ENCODE results near the gene RALGAPA2. TPM values are rescaled to one million over a fixed set of nuclear protein-coding genes. Genes with fewer than 3 reads are reported as not detected.
"Not testable (repeated sequence)": the region's sequence is repeated elsewhere in the genome, so short reads cannot be mapped to it uniquely, and the experiment has no call there.

RALGAPA2 gene
- total RNA-seq, 4 donors from 2014 or later, result 20.1 to 27.7 (median 23.0) TPM

- Histone ChIP-seq H3K27me3 (peaks cover 0 to 58% (median 17%) of the 10 kb centered on the region in 4 donors), H3K36me3 (no peaks in the 10 kb centered on the region), H3K9me3 (no peaks in the 10 kb centered on the region), H3K4me3 (no peak overlapping the region), H3K4me1 (peaks cover 9 to 31% (median 22%) of the 10 kb centered on the region in 4 donors), H3K27ac (replicated peaks in 1 of 4) (no peak overlapping the region)
- no peak for DNase-seq (ENCODE audit: extremely low spot score)
- intact Hi-C loops (cut with DNase I), result loop anchor here (5.0 kb wide), 1 partner anchor 208 kb away; no protein-coding TSS in a partner anchor
- no peak for TF ChIP-seq POLR2A (IDR thresholded peaks at IDR 0.05; ENCODE audit: low read depth)
- TF ChIP-seq EP300 (IDR thresholded peaks at IDR 0.05), result no peak
- TF ChIP-seq, protein P1, sequence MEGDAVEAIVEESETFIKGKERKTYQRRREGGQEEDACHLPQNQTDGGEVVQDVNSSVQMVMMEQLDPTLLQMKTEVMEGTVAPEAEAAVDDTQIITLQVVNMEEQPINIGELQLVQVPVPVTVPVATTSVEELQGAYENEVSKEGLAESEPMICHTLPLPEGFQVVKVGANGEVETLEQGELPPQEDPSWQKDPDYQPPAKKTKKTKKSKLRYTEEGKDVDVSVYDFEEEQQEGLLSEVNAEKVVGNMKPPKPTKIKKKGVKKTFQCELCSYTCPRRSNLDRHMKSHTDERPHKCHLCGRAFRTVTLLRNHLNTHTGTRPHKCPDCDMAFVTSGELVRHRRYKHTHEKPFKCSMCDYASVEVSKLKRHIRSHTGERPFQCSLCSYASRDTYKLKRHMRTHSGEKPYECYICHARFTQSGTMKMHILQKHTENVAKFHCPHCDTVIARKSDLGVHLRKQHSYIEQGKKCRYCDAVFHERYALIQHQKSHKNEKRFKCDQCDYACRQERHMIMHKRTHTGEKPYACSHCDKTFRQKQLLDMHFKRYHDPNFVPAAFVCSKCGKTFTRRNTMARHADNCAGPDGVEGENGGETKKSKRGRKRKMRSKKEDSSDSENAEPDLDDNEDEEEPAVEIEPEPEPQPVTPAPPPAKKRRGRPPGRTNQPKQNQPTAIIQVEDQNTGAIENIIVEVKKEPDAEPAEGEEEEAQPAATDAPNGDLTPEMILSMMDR (IDR thresholded peaks at IDR 0.05), result no peak
- no peak for TF ChIP-seq POLR2AphosphoS5 (IDR thresholded peaks at IDR 0.05)
- WGBS, result 75% methylated on average over 6 of the region's 6 CpGs
Observed at GRCh38 chr20:20359628-20360027, 352.8 kb downstream of the RALGAPA2 start.

GRCh38 chr20:20358801-20359200, 353.6 kb downstream of the RALGAPA2 start:
- peaks cover under 1 to 23% (median 14%) of the 10 kb centered on the region in 4 donors for H3K4me1 ChIP-seq
- no peak overlapping the region for H3K27ac ChIP-seq (replicated peaks in 1 of 4)
- DNase-seq (ENCODE audit: extremely low spot score), result no peak
- intact Hi-C loops (cut with DNase I), result no loop called here
- no peak for TF ChIP-seq EP300 (IDR thresholded peaks at IDR 0.05)
- no peak for TF ChIP-seq POLR2AphosphoS5 (IDR thresholded peaks at IDR 0.05)
- no peak overlapping the region for H3K4me3 ChIP-seq
- H3K9me3 ChIP-seq, result no peaks in the 10 kb centered on the region
- peaks cover 0 to 52% (median 9%) of the 10 kb centered on the region in 4 donors for H3K27me3 ChIP-seq
- H3K36me3 ChIP-seq, result no peaks in the 10 kb centered on the region

- H3K36me3 ChIP-seq; H3K27ac ChIP-seq (replicated peaks in 1 of 4); H3K4me1 ChIP-seq; DNase-seq (ENCODE audit: extremely low spot score); H3K9me3 ChIP-seq; intact Hi-C loops (cut with DNase I); H3K4me3 ChIP-seq: not testable (repeated sequence)
- peaks cover 0 to 29% (median 0%) of the 10 kb centered on the region in 4 donors for H3K27me3 ChIP-seq
Observed at GRCh38 chr20:20355503-20355902, 356.9 kb downstream of the RALGAPA2 start.

DNA sequence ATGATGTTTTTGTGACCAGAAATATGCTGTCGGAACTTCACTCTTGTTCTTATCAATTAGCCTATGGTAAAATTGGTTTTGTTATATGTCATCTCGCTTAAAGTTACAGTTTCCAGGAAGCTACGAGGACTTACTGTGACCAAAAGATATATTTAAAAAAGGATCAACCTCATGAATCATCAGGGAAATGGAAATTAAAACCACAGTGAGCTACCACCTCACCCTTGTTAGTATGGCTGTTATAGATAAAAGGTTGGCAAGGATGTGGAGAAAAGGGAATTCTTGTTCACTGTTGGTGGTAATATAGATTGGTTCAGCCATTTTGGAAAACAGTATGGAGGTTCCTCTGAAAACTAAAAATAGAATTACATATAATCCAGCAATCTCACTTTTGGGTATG, 358.9 kb downstream of the RALGAPA2 start:
- peaks cover 0 to 22% (median 0%) of the 10 kb centered on the region in 4 donors for H3K27me3 ChIP-seq
- no peak for TF ChIP-seq EP300 (IDR thresholded peaks at IDR 0.05)
- TF ChIP-seq, protein P1 (IDR thresholded peaks at IDR 0.05), result no peak
- no peak for TF ChIP-seq POLR2AphosphoS5 (IDR thresholded peaks at IDR 0.05)
- no peak for TF ChIP-seq POLR2A (IDR thresholded peaks at IDR 0.05; ENCODE audit: low read depth)
- peaks cover 0 to 4% (median 0%) of the 10 kb centered on the region in 4 donors for H3K9me3 ChIP-seq
- 69% methylated on average over 3 of the region's 3 CpGs for WGBS
- intact Hi-C loops (cut with DNase I), result no loop called here
- no peaks in the 10 kb centered on the region for H3K36me3 ChIP-seq
- no peak for DNase-seq (ENCODE audit: extremely low spot score)
- H3K4me3 ChIP-seq, result no peak overlapping the region
- no peak overlapping the region for H3K27ac ChIP-seq (replicated peaks in 1 of 4)
- H3K4me1 ChIP-seq, result no peaks in the 10 kb centered on the region

DNA sequence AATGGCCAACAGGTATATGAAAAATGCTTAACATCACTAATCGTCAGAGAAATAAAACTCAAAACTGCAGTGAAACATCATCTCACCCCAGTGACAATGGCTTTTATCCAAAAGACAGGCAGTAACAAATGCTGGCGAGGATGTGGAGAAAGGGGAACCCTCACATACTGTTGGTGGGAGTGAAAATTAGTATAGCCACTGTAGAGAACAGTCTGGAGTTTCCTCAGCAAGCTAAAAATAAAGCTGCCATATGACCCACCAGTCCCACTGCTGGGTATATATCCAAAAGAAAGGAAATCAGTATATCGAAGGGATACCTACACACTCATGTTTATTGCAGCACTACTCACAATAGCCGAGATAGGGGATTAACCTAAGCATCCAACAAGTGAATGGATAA, 368.0 kb downstream of the RALGAPA2 start:
- Histone ChIP-seq H3K4me3 (no peak overlapping the region), H3K36me3 (no peaks in the 10 kb centered on the region), H3K4me1 (no peaks in the 10 kb centered on the region), H3K27ac (replicated peaks in 1 of 4) (no peak overlapping the region), H3K27me3 (peaks cover 0 to 17% (median 0%) of the 10 kb centered on the region in 4 donors), H3K9me3 (peaks cover 0 to 18% (median 7%) of the 10 kb centered on the region in 4 donors)
- TF ChIP-seq EP300 (IDR thresholded peaks at IDR 0.05), result no peak
- TF ChIP-seq, protein P1 (IDR thresholded peaks at IDR 0.05), result no peak
- no peak for TF ChIP-seq POLR2A (IDR thresholded peaks at IDR 0.05; ENCODE audit: low read depth)
- no peak for TF ChIP-seq POLR2AphosphoS5 (IDR thresholded peaks at IDR 0.05)
- WGBS, result 75% methylated on average over 4 of the region's 4 CpGs
- intact Hi-C loops (cut with DNase I), result no loop called here
- no peak for DNase-seq (ENCODE audit: extremely low spot score)

DNA sequence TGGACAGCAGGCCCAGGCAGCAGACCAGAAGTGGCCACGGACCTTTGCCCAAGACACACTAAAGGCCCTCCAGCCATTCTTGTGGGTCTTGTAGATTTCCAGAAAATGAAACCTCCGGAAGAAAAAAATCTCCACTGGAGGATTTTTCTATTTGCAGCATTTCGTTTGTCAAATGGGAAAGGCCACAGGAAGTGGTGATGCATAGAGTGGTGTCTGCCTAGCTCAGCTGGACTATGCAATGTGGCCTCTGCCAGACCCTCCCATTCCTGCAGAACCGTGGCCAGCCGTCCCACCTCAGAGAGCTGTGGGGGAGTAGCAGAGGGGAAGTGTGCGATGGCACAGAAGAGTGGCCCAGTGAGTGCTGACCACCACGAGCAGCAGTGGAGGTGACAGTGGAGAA, 368.5 kb downstream of the RALGAPA2 start:
- no peak for DNase-seq (ENCODE audit: extremely low spot score)
- Histone ChIP-seq H3K9me3 (peaks cover 0 to 18% (median 7%) of the 10 kb centered on the region in 4 donors), H3K4me3 (no peak overlapping the region), H3K4me1 (no peaks in the 10 kb centered on the region), H3K27ac (replicated peaks in 1 of 4) (no peak overlapping the region), H3K36me3 (no peaks in the 10 kb centered on the region), H3K27me3 (peaks cover 0 to 17% (median 0%) of the 10 kb centered on the region in 4 donors)
- WGBS, result 75% methylated on average over 7 of the region's 7 CpGs
- TF ChIP-seq POLR2A (IDR thresholded peaks at IDR 0.05; ENCODE audit: low read depth), result no peak
- TF ChIP-seq EP300 (IDR thresholded peaks at IDR 0.05), result no peak
- TF ChIP-seq POLR2AphosphoS5 (IDR thresholded peaks at IDR 0.05), result no peak
- intact Hi-C loops (cut with DNase I), result no loop called here

Small RNAs within 50 kb of the gene (small RNA-seq; reads per million reads assigned to genes)
- gene EIF4E2P1, result 0 reads per million in 3 donors
- gene RN7SL607P, result 0 reads per million in 3 donors

Data from esophagus muscularis mucosa (tissue), 4 donors.